PC-9 (cell line): Measurements from ENCODE around the gene GORASP1. TPM values are rescaled to one million over a fixed set of nuclear protein-coding genes. Genes with fewer than 3 reads are reported as not detected.
A peak's percentile ranks its signal among the peaks of the same experiment; 100 is the strongest.

Experiments
- BruUV-seq: library from RNA; stranded (reverse); fragments of 400-500 nt; replicated peaks from 2 replicates; lab custom pipeline; 2021; lab: Mats Ljungman, UMichigan
- CTCF ChIA-PET: fragments of 300-600 bp; sonication (Branson Sonifier 250); formaldehyde crosslinking; loops from one replicate; lab custom pipeline; 2022; ENCODE audit warnings: antibody characterized with exemption; lab: Charles Lee
- POLR2A ChIA-PET: fragments of 300-600 bp; sonication (Branson Sonifier 250); formaldehyde crosslinking; loops from one replicate; lab custom pipeline; 2022; ENCODE audit warnings: antibody characterized with exemption; ENCODE audit not compliant: unreplicated experiment; lab: Charles Lee
- DNase-seq, 2 experiments: peaks; one replicate each; pipeline versions ENCODE4 v3.0.0 to v3.0.0-alpha.2; 2015 to 2022; ENCODE audit warnings: mixed read lengths in 1 of 2
- H2AFZ ChIP-seq: fragments of 200-600 bp; sonication (generic); 2 replicates; pipeline ENCODE4 v1.8.1; 2017; ENCODE audit warnings: antibody characterized with exemption
- H3F3A ChIP-seq: fragments of 200-600 bp; sonication (generic); 2 replicates; pipeline ENCODE4 v1.8.1; 2017; ENCODE audit warnings: antibody characterized with exemption, mild to moderate bottlenecking, low read depth; ENCODE audit not compliant: insufficient read depth
- H3K27ac ChIP-seq: fragments of 200-600 bp; sonication (generic); 2 replicates; pipeline ENCODE4 v1.6.1; 2016; ENCODE audit warnings: mixed run types
- H3K27me3 ChIP-seq: fragments of 200-600 bp; sonication (generic); 2 replicates; pipeline ENCODE4 v1.6.1; 2016; ENCODE audit warnings: low read depth, mixed run types; ENCODE audit not compliant: insufficient read depth
- H3K36me3 ChIP-seq: fragments of 200-600 bp; sonication (generic); 2 replicates; pipeline ENCODE4 v1.6.1; 2016; ENCODE audit warnings: low read depth, mixed run types
- H3K4me1 ChIP-seq: fragments of 200-600 bp; sonication (generic); replicated peaks from 2 replicates; pipeline ENCODE4 v1.6.1; 2016; ENCODE audit warnings: mixed run types; ENCODE audit not compliant: insufficient read depth
- H3K4me2 ChIP-seq: fragments of 200-600 bp; sonication (generic); 2 replicates; pipeline ENCODE4 v1.6.1; 2017; ENCODE audit warnings: mixed run types
- H3K4me3 ChIP-seq: fragments of 200-600 bp; sonication (generic); 2 replicates; pipeline ENCODE4 v1.6.1; 2016; ENCODE audit warnings: mixed run types
- H3K79me2 ChIP-seq: fragments of 200-600 bp; sonication (generic); 2 replicates; pipeline ENCODE4 v1.6.1; 2017; ENCODE audit warnings: low read depth, mixed run types
- H3K9me2 ChIP-seq: fragments of 200-600 bp; sonication (generic); 2 replicates; pipeline ENCODE4 v1.8.1; 2017; ENCODE audit warnings: mild to moderate bottlenecking; ENCODE audit not compliant: insufficient read depth
- H3K9me3 ChIP-seq: fragments of 200-600 bp; sonication (generic); 2 replicates; pipeline ENCODE4 v1.8.1; 2016; ENCODE audit warnings: low read depth; ENCODE audit not compliant: insufficient read depth
- H4K20me1 ChIP-seq: fragments of 200-600 bp; sonication (generic); 2 replicates; pipeline ENCODE4 v1.8.1; 2017; ENCODE audit not compliant: insufficient read depth
- CTCF ChIP-seq: fragments of 200-600 bp; sonication (generic); conservative IDR thresholded peaks from 2 replicates; pipeline ENCODE4 v1.6.1; 2017; ENCODE audit warnings: mixed run types, antibody characterized with exemption, mild to moderate bottlenecking, moderate library complexity
- EZH2 ChIP-seq: fragments of 200-600 bp; sonication (generic); IDR thresholded peaks from 2 replicates; pipeline ENCODE4 v1.8.0; 2017; ENCODE audit warnings: antibody characterized with exemption, low read depth
- intact Hi-C: fragments of 100-400 bp; cut with micrococcal nuclease; formaldehyde crosslinking; loops from one replicate; pipeline ENCODE4 v1.10.0; 2022; ENCODE audit not compliant: unreplicated experiment
- total RNA-seq: library from RNA; stranded (reverse); gene quantifications from 2 replicates; pipeline ENCODE4 v1.2.3, GENCODE V29; 2021

GORASP1 gene
- total RNA-seq, 1 experiment from 2014 or later: 43.4 TPM

GRCh38 chr3:39133822-39134221, 26.4 kb upstream of the GORASP1 start:
- Histone ChIP-seq H2AFZ (no peak overlapping the region), H3K4me3 (no peak overlapping the region), H4K20me1 (no peaks in the 10 kb centered on the region), H3K27ac (no peak overlapping the region), H3K79me2 (no peaks in the 10 kb centered on the region), H3K27me3 (no peaks in the 10 kb centered on the region), H3K4me2 (0 out of 2 replicates have a peak overlapping the region, but pooled peaks have one; percentile 40), H3K9me2 (no peaks in the 10 kb centered on the region), H3K36me3 (no peaks in the 10 kb centered on the region), H3K9me3 (no peaks in the 10 kb centered on the region), H3K4me1 (peaks cover 22% of the 10 kb centered on the region), H3F3A (peaks cover 22% of the 10 kb centered on the region)
- intact Hi-C loops: no loop called here
- ChIA-PET POLR2A (no interaction called here), CTCF (no interaction called here)
- no TSS peak for BruUV-seq
- TF ChIP-seq CTCF (no peak), EZH2 (no peak)
- no peak for DNase-seq

- peaks cover 22% of the 10 kb centered on the region for H3F3A ChIP-seq
- H2AFZ ChIP-seq: no peak overlapping the region
- ChIA-PET POLR2A (interaction anchor here (1.0 kb wide), 1 partner anchor 9 kb away, joined by 27 read pairs; no protein-coding TSS in a partner anchor), CTCF (interaction anchor here (0.5 kb wide), 1 partner anchor 637 kb away, joined by 5 read pairs; the partner anchor contains the start of gene EXOG)
- H3K79me2 ChIP-seq: no peaks in the 10 kb centered on the region
- H3K9me2 ChIP-seq: no peaks in the 10 kb centered on the region
- peak overlapping the region; percentile 49 for H3K27ac ChIP-seq
- H3K9me3 ChIP-seq: no peaks in the 10 kb centered on the region
- no peaks in the 10 kb centered on the region for H3K36me3 ChIP-seq
- H3K4me3 ChIP-seq: no peak overlapping the region
- peaks cover 22% of the 10 kb centered on the region for H3K4me1 ChIP-seq
- H3K27me3 ChIP-seq: no peaks in the 10 kb centered on the region
- peak; percentile 40 to 88 for DNase-seq
- H4K20me1 ChIP-seq: no peaks in the 10 kb centered on the region
- BruUV-seq: no TSS peak
- intact Hi-C loops: no loop called here
- TF ChIP-seq CTCF (no peak), EZH2 (no peak)
- H3K4me2 ChIP-seq: peak overlapping the region; percentile 40; the same call in 1 of the 2 replicates
Measured at GRCh38 chr3:39133093-39133490, 25.7 kb upstream of the GORASP1 start.

- CTCF ChIA-PET: interaction anchor here (0.5 kb wide), 1 partner anchor 636 kb away, joined by 5 read pairs; the partner anchor contains the start of gene EXOG
- H3K4me2 ChIP-seq: peak overlapping the region; percentile 40; the same call in 1 of the 2 replicates
- peaks cover 22% of the 10 kb centered on the region for H3F3A ChIP-seq
- H3K9me2 ChIP-seq: no peaks in the 10 kb centered on the region
- H3K79me2 ChIP-seq: no peaks in the 10 kb centered on the region
- H4K20me1 ChIP-seq: no peaks in the 10 kb centered on the region
- no peak overlapping the region for H3K4me3 ChIP-seq
- H3K27ac ChIP-seq: peak overlapping the region; percentile 49
- BruUV-seq: no TSS peak
- no peaks in the 10 kb centered on the region for H3K36me3 ChIP-seq
- POLR2A ChIA-PET: interaction anchor here (1.0 kb wide), 1 partner anchor 9 kb away, joined by 27 read pairs; no protein-coding TSS in a partner anchor
- intact Hi-C loops: no loop called here
- H3K4me1 ChIP-seq: peaks cover 29% of the 10 kb centered on the region
- no peak overlapping the region for H2AFZ ChIP-seq
- H3K9me3 ChIP-seq: no peaks in the 10 kb centered on the region
- no peaks in the 10 kb centered on the region for H3K27me3 ChIP-seq
- peak in 1 of 2 experiments; percentile 69 for DNase-seq
- TF ChIP-seq CTCF (no peak), EZH2 (no peak)
Measured at GRCh38 chr3:39132096-39133092, 25.0 kb upstream of the GORASP1 start.
